Hindlimb muscle (tissue), 1 donor: ENCODE results near the gene SLC30A7. TPM values are rescaled to one million over a fixed set of nuclear protein-coding genes. Genes with fewer than 3 reads are reported as not detected.

Experiments
- DNase-seq: peaks from one replicate; pipeline ENCODE4 v3.0.0-alpha.2; 2013
- polyA plus RNA-seq: library from polyadenylated mRNA; unstranded; fragments of 120-200 nt; gene quantifications from one replicate; pipeline ENCODE4 v1.2.1, GENCODE V29; 2013; ENCODE audit not compliant: insufficient read length

The SLC30A7 gene
- polyA plus RNA-seq, 1 donor, result 8.8 TPM

- DNase-seq, result no peak
Observed at GRCh38 chr1:100982793-100983192, 86.9 kb downstream of the SLC30A7 start.

GRCh38 chr1:100988121-100988520 is 92.2 kb downstream of the SLC30A7 start:
- no peak for DNase-seq

GRCh38 chr1:100989306-100990077 is 93.6 kb downstream of the SLC30A7 start:
- peak; percentile 9 for DNase-seq

- no peak for DNase-seq
Observed at GRCh38 chr1:100995198-100995988, 99.5 kb downstream of the SLC30A7 start.

- no peak for DNase-seq
Observed at GRCh38 chr1:100998426-100998825, 102.5 kb downstream of the SLC30A7 start.

- DNase-seq, result no peak
Observed at GRCh38 chr1:101000131-101000873, 104.4 kb downstream of the SLC30A7 start.

- DNase-seq, result no peak
Observed at GRCh38 chr1:101002551-101002950, 106.7 kb downstream of the SLC30A7 start.

- no peak for DNase-seq
Observed at GRCh38 chr1:101003012-101003650, 107.2 kb downstream of the SLC30A7 start.

GRCh38 chr1:101004061-101004460 is 108.2 kb downstream of the SLC30A7 start:
- no peak for DNase-seq

- no peak for DNase-seq
Observed at GRCh38 chr1:101004670-101005069, 108.8 kb downstream of the SLC30A7 start.

- DNase-seq, result no peak
Observed at GRCh38 chr1:101005183-101005582, 109.3 kb downstream of the SLC30A7 start.

GRCh38 chr1:101005871-101006270 is 110.0 kb downstream of the SLC30A7 start:
- no peak for DNase-seq

GRCh38 chr1:101006553-101006952 is 110.7 kb downstream of the SLC30A7 start:
- DNase-seq, result no peak

GRCh38 chr1:101008229-101008834 is 112.4 kb downstream of the SLC30A7 start:
- DNase-seq, result no peak

GRCh38 chr1:101013776-101014175 is 117.9 kb downstream of the SLC30A7 start:
- DNase-seq, result no peak

GRCh38 chr1:101017448-101017847 is 121.6 kb downstream of the SLC30A7 start:
- DNase-seq, result no peak

GRCh38 chr1:101022294-101022693 is 126.4 kb downstream of the SLC30A7 start:
- no peak for DNase-seq

GRCh38 chr1:101025283-101025656 is 129.4 kb downstream of the SLC30A7 start:
- no peak for DNase-seq

GRCh38 chr1:101025657-101026429 is 130.0 kb downstream of the SLC30A7 start, which contains the start of gene DPH5:
TSS of gene DPH5 (minus strand) at chr1:101025784. CDS start at chr1:101025443, 341 bp downstream.
- DNase-seq, result peak; percentile 90

- no peak for DNase-seq
Observed at GRCh38 chr1:101026430-101026788, 130.5 kb downstream of the SLC30A7 start.

GRCh38 chr1:101027194-101027772 is 131.4 kb downstream of the SLC30A7 start:
- no peak for DNase-seq
